B cell (primary cell): Measurements from ENCODE around the gene APH1B.

Experiments
- CTCF ChIP-seq: fragments of 200-600 bp; IDR thresholded peaks from one replicate; pipeline ENCODE4 v1.8.0; 2022; ENCODE audit warnings: antibody characterized with exemption, mild to moderate bottlenecking
- EZH2 ChIP-seq: IDR thresholded peaks from 2 replicates; pipeline ENCODE4 v1.6.1; 2012; ENCODE audit warnings: borderline replicate concordance, low read depth, mild to moderate bottlenecking, moderate library complexity, low read length; ENCODE audit not compliant: insufficient read depth, poor library complexity, severe bottlenecking

DNA sequence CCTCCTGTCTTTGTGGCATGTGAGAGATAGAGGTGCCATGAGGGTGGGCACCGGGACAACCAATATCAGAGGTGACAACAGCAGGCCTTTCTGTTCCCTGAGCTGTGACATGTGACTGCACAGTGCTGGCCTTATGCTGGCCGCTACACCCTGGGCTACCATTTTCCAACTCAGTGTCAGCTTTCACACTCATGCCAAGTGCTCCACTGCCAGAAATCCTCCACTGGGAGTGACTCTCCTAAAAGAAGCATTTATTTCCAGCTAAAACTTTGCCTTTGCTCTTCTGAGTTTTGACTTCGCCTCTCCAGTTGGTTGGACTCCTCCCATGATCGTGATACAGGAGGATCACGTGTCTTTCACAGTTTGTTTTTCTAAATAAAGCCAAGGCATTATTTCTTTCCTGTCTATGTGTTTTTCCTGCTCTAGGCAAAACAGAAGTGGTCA, 72.8 kb downstream of the APH1B start:
- TF ChIP-seq CTCF, result no peak
- TF ChIP-seq EZH2, result no peak
